Left lung (tissue), 10 donors: ENCODE measurements around the gene C11orf97. TPM values are rescaled to one million over a fixed set of nuclear protein-coding genes. Genes with fewer than 3 reads are reported as not detected.
"Not testable (repeated sequence)": the region's sequence is repeated elsewhere in the genome, so short reads cannot be mapped to it uniquely, and the experiment has no call there.

ENCODE experiments used
- ATAC-seq: fragments of 200-7000 bp; cut with Tn5 transposase; one replicate; pipeline ENCODE4 v1.9.1; 2020; ENCODE audit warnings: moderate library complexity
- DNase-seq, 4 donors: peaks; one replicate each; pipeline ENCODE4 v3.0.0-alpha.2; 2013 to 2020
- H3K27ac ChIP-seq, 2 donors: fragments of 200-600 bp; sonication (generic) in 1 of 2; one replicate each; pipeline versions ENCODE4 v1.5.0 to v1.8.0; 2020 to 2021
- H3K27me3 ChIP-seq, 2 donors: fragments of 200-600 bp; sonication (generic) in 1 of 2; one replicate each; pipeline versions ENCODE4 v1.5.0 to v1.8.0; 2020 to 2021
- H3K36me3 ChIP-seq, 2 donors: fragments of 200-600 bp; sonication (generic) in 1 of 2; one replicate each; pipeline versions ENCODE4 v1.5.0 to v1.8.0; 2020 to 2021
- H3K4me1 ChIP-seq, 2 donors: fragments of 200-600 bp; one replicate each; pipeline ENCODE4 v1.8.0; 2021
- H3K4me3 ChIP-seq, 2 donors: fragments of 200-600 bp; sonication (generic) in 1 of 2; one replicate each; pipeline versions ENCODE4 v1.5.0 to v1.8.0; 2020 to 2021; ENCODE audit warnings: mild to moderate bottlenecking in 1 of 2
- H3K9me3 ChIP-seq, 2 donors: fragments of 200-600 bp; sonication (generic) in 1 of 2; one replicate each; pipeline versions ENCODE4 v1.5.0 to v1.8.0; 2020 to 2021
- intact Hi-C, 2 donors: fragments of 100-400 bp; cut with DNase I; formaldehyde crosslinking; loops; one replicate each; pipeline versions ENCODE4 v1.11.2 to v1.14.2; 2022
- polyA plus RNA-seq, 6 donors: library from polyadenylated mRNA; unstranded; fragments of 120-200 nt; gene quantifications; one replicate each; pipeline ENCODE4 v1.2.1, GENCODE V29; 2013; ENCODE audit not compliant: insufficient read length in 6 of 6
- total RNA-seq, 2 donors: library from RNA; stranded (reverse); fragmentation: NEBNext Ultra II Directional; extraction: Animal tissue kit (Norgen Biotek cat#: 25700); gene quantifications; one replicate each; pipeline ENCODE4 v1.2.1, GENCODE V29; 2021
- TF ChIP-seq, protein P1 (sequence below), 2 donors: fragments of 200-600 bp; sonication (generic) in 1 of 2; IDR thresholded peaks; one replicate each; pipeline versions ENCODE4 v1.5.0 to v1.8.0; 2021; ENCODE audit warnings: antibody characterized with exemption in 2 of 2
- donor health status: DM: no; HTN: yes; CAD: no.
- donor health status: DM: no; HTN: no; CAD: no.

Gene C11orf97
- total and polyA plus RNA-seq, 8 donors, result 0.47 to 4.1 (median 2.0) TPM; not detected in 1

DNA sequence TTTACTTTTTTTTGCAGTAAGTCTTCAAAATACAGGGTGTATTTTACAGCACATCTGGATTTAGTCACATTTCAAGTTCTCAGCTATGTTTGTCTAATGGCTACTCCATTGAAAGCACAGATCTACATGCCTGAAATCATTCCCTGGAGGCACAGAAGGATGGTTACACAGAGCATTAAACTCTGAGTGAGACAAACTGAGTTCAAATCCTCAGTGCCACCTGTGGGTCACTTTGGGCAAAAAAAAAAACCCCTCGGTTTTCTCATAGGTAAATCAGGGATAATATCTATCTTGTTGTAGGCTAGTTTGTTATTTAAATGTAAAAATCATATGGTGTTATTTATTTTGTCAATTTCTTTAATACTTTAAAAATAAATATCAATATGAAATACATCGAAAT, 10.7 kb upstream of the C11orf97 start:
- TF ChIP-seq, protein P1, sequence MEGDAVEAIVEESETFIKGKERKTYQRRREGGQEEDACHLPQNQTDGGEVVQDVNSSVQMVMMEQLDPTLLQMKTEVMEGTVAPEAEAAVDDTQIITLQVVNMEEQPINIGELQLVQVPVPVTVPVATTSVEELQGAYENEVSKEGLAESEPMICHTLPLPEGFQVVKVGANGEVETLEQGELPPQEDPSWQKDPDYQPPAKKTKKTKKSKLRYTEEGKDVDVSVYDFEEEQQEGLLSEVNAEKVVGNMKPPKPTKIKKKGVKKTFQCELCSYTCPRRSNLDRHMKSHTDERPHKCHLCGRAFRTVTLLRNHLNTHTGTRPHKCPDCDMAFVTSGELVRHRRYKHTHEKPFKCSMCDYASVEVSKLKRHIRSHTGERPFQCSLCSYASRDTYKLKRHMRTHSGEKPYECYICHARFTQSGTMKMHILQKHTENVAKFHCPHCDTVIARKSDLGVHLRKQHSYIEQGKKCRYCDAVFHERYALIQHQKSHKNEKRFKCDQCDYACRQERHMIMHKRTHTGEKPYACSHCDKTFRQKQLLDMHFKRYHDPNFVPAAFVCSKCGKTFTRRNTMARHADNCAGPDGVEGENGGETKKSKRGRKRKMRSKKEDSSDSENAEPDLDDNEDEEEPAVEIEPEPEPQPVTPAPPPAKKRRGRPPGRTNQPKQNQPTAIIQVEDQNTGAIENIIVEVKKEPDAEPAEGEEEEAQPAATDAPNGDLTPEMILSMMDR (IDR thresholded peaks at IDR 0.05), result no peak
- no peaks in the 10 kb centered on the region for H3K9me3 ChIP-seq
- ATAC-seq (no peak), DNase-seq (no peak)
- H3K4me1 ChIP-seq, result no peaks in the 10 kb centered on the region
- no peak overlapping the region for H3K27ac ChIP-seq
- H3K27me3 ChIP-seq, result no peaks in the 10 kb centered on the region
- peaks cover 0 to 47% of the 10 kb centered on the region in 2 donors for H3K36me3 ChIP-seq
- H3K4me3 ChIP-seq, result no peak overlapping the region
- intact Hi-C loops, result no loop called here

DNA sequence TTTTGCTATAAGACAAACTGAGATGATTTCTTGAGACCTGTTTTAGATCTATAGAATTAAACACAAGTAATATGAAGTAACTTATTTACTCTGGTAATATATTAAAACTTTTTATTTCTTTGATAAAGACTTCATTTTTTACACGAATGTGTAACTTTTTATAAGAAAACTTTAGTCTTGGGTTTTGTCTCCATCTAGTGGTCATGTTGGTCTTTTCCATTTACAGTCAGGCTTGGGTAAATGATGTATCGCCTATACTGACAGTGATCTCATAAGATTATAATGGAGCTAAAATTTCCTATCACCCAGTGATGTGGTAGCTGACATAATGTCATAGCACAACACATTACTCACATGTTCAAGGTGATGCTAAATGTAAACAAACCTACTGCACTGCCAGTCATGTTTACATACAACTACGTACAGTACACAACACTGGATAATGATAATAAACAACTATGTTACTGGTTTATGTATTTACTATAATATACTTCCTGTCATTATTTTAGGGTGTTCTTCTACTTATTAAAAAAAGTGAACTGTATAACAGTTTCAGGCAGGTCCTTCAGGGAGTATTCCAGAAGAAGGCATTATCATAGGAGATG, 7.5 kb upstream of the C11orf97 start:
- peak in 1 of 4 donors; percentile 46 for DNase-seq
- no peaks in the 10 kb centered on the region for H3K27me3 ChIP-seq
- H3K36me3 ChIP-seq, result peaks cover 0 to 15% of the 10 kb centered on the region in 2 donors
- no peaks in the 10 kb centered on the region for H3K4me1 ChIP-seq
- no peaks in the 10 kb centered on the region for H3K9me3 ChIP-seq
- TF ChIP-seq, protein P1 (IDR thresholded peaks at IDR 0.05), result peak; percentile 61 to 77
- no peak overlapping the region for H3K4me3 ChIP-seq
- H3K27ac ChIP-seq, result no peak overlapping the region
- intact Hi-C loops, result no loop called here
- peak; percentile 56 for ATAC-seq

DNA sequence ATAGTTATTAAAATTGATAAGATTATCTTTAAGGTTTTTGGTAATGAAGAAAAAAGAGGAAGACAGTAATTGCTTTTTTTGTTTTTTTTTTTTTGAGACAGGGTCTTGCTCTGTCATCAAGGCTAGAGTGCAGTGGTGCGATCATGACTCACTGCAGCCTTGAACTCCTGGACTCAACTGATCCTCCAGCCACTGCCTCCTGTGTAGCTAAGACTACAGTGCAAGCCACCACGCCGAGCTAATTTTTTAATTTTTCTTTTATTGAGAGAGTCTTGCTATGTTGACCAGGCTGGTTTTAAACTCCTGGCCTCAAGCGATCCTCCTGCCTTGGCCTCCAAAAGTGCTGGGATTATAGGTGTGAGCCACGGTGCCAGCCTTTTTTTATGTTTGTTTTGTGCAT, 5.7 kb upstream of the C11orf97 start:
- H3K36me3 ChIP-seq, ATAC-seq, H3K9me3 ChIP-seq, H3K4me1 ChIP-seq, H3K4me3 ChIP-seq, H3K27ac ChIP-seq, intact Hi-C loops, H3K27me3 ChIP-seq, DNase-seq: not testable (repeated sequence)

DNA sequence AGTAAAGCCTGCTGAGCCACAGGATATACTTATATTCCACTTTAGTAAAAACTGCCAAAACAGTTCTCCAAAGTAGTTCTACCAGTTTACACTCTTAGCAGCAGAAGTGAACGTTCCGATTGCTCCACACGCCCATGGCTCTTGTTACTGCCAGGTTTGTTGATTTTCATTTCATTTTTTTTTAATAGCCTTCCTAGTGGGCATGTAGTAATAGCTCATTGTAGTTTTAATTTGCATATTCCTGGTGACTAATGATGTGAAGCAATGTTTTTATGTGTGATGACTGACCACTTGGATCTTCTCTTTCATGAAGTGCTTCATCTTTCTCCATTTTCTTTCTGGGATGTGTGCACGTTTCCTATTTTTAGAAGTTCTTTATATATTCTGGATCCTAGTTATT, 4.8 kb upstream of the C11orf97 start:
- Histone ChIP-seq H3K36me3 (no peaks in the 10 kb centered on the region), H3K4me3 (no peak overlapping the region), H3K27me3 (peaks cover 0 to 10% of the 10 kb centered on the region in 2 donors), H3K4me1 (peaks cover 4 to 8% of the 10 kb centered on the region in 2 donors), H3K27ac (no peak overlapping the region), H3K9me3 (no peaks in the 10 kb centered on the region)
- TF ChIP-seq, protein P1 (IDR thresholded peaks at IDR 0.05), result no peak
- ATAC-seq (no peak), DNase-seq (no peak)
- intact Hi-C loops, result no loop called here

DNA sequence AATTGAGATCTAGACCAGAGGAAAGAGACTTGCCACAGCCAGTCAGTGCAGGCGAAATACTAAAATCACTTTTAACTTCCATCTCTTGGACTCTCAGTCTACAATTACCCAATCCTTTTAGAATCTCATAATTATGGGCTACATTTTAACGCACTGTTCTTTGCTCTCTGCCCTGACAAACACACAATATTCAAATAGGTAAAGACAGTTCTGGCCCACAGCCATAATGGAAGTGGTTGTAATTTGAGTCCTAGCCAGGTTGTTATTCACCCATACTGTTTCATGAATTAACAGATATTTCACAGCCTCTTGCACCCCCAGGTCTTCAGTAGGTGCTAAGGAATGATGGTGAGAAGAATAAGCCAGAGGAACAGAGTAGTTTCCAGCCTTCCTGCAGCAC, 830 bp downstream of the C11orf97 start:
- intact Hi-C loops, result no loop called here

More for the DNA sequence above, 830 bp downstream of the C11orf97 start:
- DNase-seq, result peak in 1 of 4 donors; percentile 27
- Histone ChIP-seq H3K27ac (no peak overlapping the region), H3K4me3 (peak overlapping the region in 1 of 2 donors; percentile 47), H3K36me3 (no peaks in the 10 kb centered on the region), H3K9me3 (no peaks in the 10 kb centered on the region), H3K4me1 (peaks cover 4 to 14% of the 10 kb centered on the region in 2 donors), H3K27me3 (peaks cover 0 to 11% of the 10 kb centered on the region in 2 donors)
- TF ChIP-seq, protein P1 (IDR thresholded peaks at IDR 0.05), result no peak
- ATAC-seq, result peak; percentile 27
